Measurements from ENCODE around the gene HOMER3.
A peak's percentile ranks its signal among the peaks of the same experiment; 100 is the strongest.

The HOMER3 gene

GRCh38 chr19:18899624-18900560 is 41.1 kb downstream of the HOMER3 start:
- no peak overlapping the region for H3K9ac ChIP-seq (ENCODE audit: low read length)
- H3K9me3 ChIP-seq (ENCODE audit: control insufficient read depth, insufficient read depth, low read depth, low read length): no peaks in the 10 kb centered on the region
- peaks cover 10% of the 10 kb centered on the region for H3K27me3 ChIP-seq (ENCODE audit: control insufficient read depth, insufficient read depth, low read length)
- no peaks in the 10 kb centered on the region for H3K4me1 ChIP-seq (ENCODE audit: control insufficient read depth, insufficient read depth, low read length)
- peaks cover 47% of the 10 kb centered on the region for H3K36me3 ChIP-seq (ENCODE audit: control insufficient read depth, insufficient read depth, low read length)
- no peak overlapping the region for H3K27ac ChIP-seq (ENCODE audit: low read depth, low read length)
- H3K4me3 ChIP-seq (ENCODE audit: low read depth, low read length): no peak overlapping the region

- H3K36me3 ChIP-seq (ENCODE audit: control insufficient read depth, insufficient read depth, low read length): peaks cover 38% of the 10 kb centered on the region
- peaks cover 4% of the 10 kb centered on the region; the same call in 1 of the 2 replicates for H3K4me1 ChIP-seq (ENCODE audit: control insufficient read depth, insufficient read depth, low read length)
- H3K27ac ChIP-seq (ENCODE audit: low read depth, low read length): no peak overlapping the region
- no peak overlapping the region for H3K9ac ChIP-seq (ENCODE audit: low read length)
- no peaks in the 10 kb centered on the region for H3K9me3 ChIP-seq (ENCODE audit: control insufficient read depth, insufficient read depth, low read depth, low read length)
- peaks cover 18% of the 10 kb centered on the region for H3K27me3 ChIP-seq (ENCODE audit: control insufficient read depth, insufficient read depth, low read length)
- H3K4me3 ChIP-seq (ENCODE audit: low read depth, low read length): no peak overlapping the region
These were observed 42.2 kb downstream of the HOMER3 start for GRCh38 chr19:18898607-18899408.

DNA sequence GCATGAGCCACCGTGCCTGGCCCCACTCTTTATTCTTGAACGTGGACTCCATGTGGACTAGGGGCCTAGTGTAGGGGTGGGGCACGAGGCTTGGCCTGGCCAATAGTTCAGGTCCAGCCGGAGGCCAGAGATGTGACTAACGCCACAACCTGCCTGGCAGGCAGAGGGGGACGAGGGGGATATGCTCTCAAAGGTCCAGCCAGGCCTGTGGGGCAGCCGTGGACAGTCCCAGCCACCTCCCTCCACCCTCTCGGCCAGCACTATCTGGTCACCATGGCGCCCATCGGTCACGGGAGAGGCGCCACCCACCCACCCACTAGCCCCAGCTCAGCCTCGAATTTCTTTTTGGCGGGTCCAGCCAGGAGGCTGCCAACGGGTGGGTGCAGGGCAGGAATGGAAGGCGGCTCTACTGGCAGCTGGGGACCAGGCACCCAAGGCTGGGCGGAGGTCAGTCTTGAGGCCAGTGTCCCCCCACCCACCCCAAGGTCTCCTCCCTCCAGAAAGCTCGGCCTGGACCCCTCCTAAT is 42.9 kb downstream of the HOMER3 start:
- Histone ChIP-seq H3K4me3 (ENCODE audit: low read depth, low read length) (no peak overlapping the region), H3K27me3 (ENCODE audit: control insufficient read depth, insufficient read depth, low read length) (peaks cover 18% of the 10 kb centered on the region), H3K27ac (ENCODE audit: low read depth, low read length) (no peak overlapping the region), H3K4me1 (ENCODE audit: control insufficient read depth, insufficient read depth, low read length) (peaks cover 4% of the 10 kb centered on the region; the same call in 1 of the 2 replicates), H3K9me3 (ENCODE audit: control insufficient read depth, insufficient read depth, low read depth, low read length) (no peaks in the 10 kb centered on the region), H3K9ac (ENCODE audit: low read length) (no peak overlapping the region), H3K36me3 (ENCODE audit: control insufficient read depth, insufficient read depth, low read length) (peaks cover 35% of the 10 kb centered on the region)

GRCh38 chr19:18897094-18898029 is 43.7 kb downstream of the HOMER3 start:
- Histone ChIP-seq H3K9me3 (ENCODE audit: control insufficient read depth, insufficient read depth, low read depth, low read length) (no peaks in the 10 kb centered on the region), H3K27ac (ENCODE audit: low read depth, low read length) (no peak overlapping the region), H3K27me3 (ENCODE audit: control insufficient read depth, insufficient read depth, low read length) (peaks cover 18% of the 10 kb centered on the region), H3K4me1 (ENCODE audit: control insufficient read depth, insufficient read depth, low read length) (peaks cover 4% of the 10 kb centered on the region; the same call in 1 of the 2 replicates), H3K9ac (ENCODE audit: low read length) (no peak overlapping the region), H3K4me3 (ENCODE audit: low read depth, low read length) (no peak overlapping the region), H3K36me3 (ENCODE audit: control insufficient read depth, insufficient read depth, low read length) (peaks cover 30% of the 10 kb centered on the region)

DNA sequence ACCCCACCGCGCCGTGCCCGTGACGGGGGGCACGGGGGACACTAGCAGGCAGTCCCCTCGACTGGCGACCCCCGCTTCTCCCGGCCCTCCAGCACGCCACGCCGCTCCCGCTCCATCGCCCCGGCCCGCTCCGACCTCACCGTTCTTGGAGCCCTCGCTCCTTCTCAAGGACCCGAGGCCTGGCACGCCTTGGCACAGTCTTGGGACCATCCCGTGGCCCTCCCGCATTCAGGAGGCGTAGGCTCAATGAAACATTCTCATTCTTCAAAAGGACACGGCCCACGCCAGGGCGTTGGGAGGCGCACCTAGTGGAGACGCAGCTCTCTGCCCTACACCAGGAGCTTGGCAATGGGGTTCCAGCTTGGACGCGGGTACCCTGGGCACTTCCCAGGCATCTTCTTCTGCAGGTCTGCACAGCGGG is 44.6 kb downstream of the HOMER3 start:
- Histone ChIP-seq H3K4me3 (ENCODE audit: low read depth, low read length) (peak overlapping the region; percentile 41), H3K9ac (ENCODE audit: low read length) (no peak overlapping the region), H3K27ac (ENCODE audit: low read depth, low read length) (no peak overlapping the region), H3K4me1 (ENCODE audit: control insufficient read depth, insufficient read depth, low read length) (peaks cover 4% of the 10 kb centered on the region; the same call in 1 of the 2 replicates), H3K9me3 (ENCODE audit: control insufficient read depth, insufficient read depth, low read depth, low read length) (no peaks in the 10 kb centered on the region), H3K36me3 (ENCODE audit: control insufficient read depth, insufficient read depth, low read length) (peaks cover 26% of the 10 kb centered on the region), H3K27me3 (ENCODE audit: control insufficient read depth, insufficient read depth, low read length) (peaks cover 18% of the 10 kb centered on the region)

- Histone ChIP-seq H3K36me3 (ENCODE audit: control insufficient read depth, insufficient read depth, low read length) (peaks cover 21% of the 10 kb centered on the region), H3K27me3 (ENCODE audit: control insufficient read depth, insufficient read depth, low read length) (peaks cover 18% of the 10 kb centered on the region), H3K9me3 (ENCODE audit: control insufficient read depth, insufficient read depth, low read depth, low read length) (no peaks in the 10 kb centered on the region), H3K9ac (ENCODE audit: low read length) (peak within 1 kb of the TSS; percentile 54), H3K4me3 (ENCODE audit: low read depth, low read length) (peak within 1 kb of the TSS; percentile 75), H3K4me1 (ENCODE audit: control insufficient read depth, insufficient read depth, low read length) (peaks cover 4% of the 10 kb centered on the region; the same call in 1 of the 2 replicates), H3K27ac (ENCODE audit: low read depth, low read length) (no peak within 1 kb of the TSS)
These were observed 45.1 kb downstream of the HOMER3 start, which contains the start of gene CERS1 for GRCh38 chr19:18895824-18896341. Gene CERS1, minus strand, starts transcription at chr19:18896158. Its CDS starts 86 bp downstream, at chr19:18896072.

- H3K4me3 ChIP-seq (ENCODE audit: low read depth, low read length): peak overlapping the region; percentile 75
- peaks cover 18% of the 10 kb centered on the region for H3K27me3 ChIP-seq (ENCODE audit: control insufficient read depth, insufficient read depth, low read length)
- H3K36me3 ChIP-seq (ENCODE audit: control insufficient read depth, insufficient read depth, low read length): peaks cover 15% of the 10 kb centered on the region
- H3K4me1 ChIP-seq (ENCODE audit: control insufficient read depth, insufficient read depth, low read length): peaks cover 4% of the 10 kb centered on the region; the same call in 1 of the 2 replicates
- H3K27ac ChIP-seq (ENCODE audit: low read depth, low read length): no peak overlapping the region
- peak overlapping the region; percentile 54 for H3K9ac ChIP-seq (ENCODE audit: low read length)
- no peaks in the 10 kb centered on the region for H3K9me3 ChIP-seq (ENCODE audit: control insufficient read depth, insufficient read depth, low read depth, low read length)
These were observed 45.8 kb downstream of the HOMER3 start for GRCh38 chr19:18895038-18895823.

DNA sequence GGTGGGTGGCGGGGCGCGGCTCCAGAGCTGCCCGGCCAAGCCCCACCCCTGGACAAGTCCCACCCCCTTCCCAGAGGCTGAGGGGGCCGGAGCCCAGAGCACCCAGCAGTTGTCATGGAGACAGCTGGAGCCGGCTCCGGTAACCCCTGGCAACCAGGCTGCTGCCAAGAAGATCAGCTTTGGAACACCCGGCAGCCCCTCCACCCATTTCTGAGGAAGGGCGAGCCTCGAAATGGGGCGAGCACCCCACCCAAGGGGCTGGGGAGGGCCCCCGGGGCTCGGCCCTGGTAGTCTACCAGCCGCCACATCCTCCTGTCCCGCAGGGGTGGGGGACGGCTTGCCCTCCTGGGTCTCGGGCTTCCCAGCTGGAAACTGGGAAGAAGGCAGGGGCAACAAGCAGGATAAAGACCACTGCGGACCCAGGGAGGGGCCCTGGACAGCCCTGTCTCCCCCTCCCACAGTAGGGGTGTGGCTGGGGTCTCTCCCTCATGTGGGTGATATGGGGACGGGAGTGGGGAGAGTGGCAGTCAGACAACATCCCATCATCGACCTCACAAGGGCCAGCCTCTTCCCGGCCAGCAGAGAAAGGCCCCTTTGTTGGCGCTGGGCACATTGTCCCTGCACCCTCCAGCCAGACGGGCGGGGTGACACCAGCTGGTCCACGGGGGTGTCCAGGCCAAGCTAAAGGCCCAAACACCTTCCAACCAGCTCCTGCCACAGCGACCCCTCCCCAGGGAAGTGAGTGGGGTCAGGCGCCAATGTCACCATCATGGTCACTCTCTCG is 46.6 kb downstream of the HOMER3 start:
- no peak overlapping the region for H3K27ac ChIP-seq (ENCODE audit: low read depth, low read length)
- H3K4me1 ChIP-seq (ENCODE audit: control insufficient read depth, insufficient read depth, low read length): peaks cover 4% of the 10 kb centered on the region; the same call in 1 of the 2 replicates
- H3K27me3 ChIP-seq (ENCODE audit: control insufficient read depth, insufficient read depth, low read length): peaks cover 18% of the 10 kb centered on the region
- H3K9me3 ChIP-seq (ENCODE audit: control insufficient read depth, insufficient read depth, low read depth, low read length): no peaks in the 10 kb centered on the region
- H3K36me3 ChIP-seq (ENCODE audit: control insufficient read depth, insufficient read depth, low read length): peaks cover 7% of the 10 kb centered on the region
- H3K9ac ChIP-seq (ENCODE audit: low read length): peak overlapping the region; percentile 54
- H3K4me3 ChIP-seq (ENCODE audit: low read depth, low read length): peak overlapping the region; percentile 75

All from HUES6 (cell line).